Measurements from ENCODE around the gene MAD1L1.

MAD1L1 gene

DNA sequence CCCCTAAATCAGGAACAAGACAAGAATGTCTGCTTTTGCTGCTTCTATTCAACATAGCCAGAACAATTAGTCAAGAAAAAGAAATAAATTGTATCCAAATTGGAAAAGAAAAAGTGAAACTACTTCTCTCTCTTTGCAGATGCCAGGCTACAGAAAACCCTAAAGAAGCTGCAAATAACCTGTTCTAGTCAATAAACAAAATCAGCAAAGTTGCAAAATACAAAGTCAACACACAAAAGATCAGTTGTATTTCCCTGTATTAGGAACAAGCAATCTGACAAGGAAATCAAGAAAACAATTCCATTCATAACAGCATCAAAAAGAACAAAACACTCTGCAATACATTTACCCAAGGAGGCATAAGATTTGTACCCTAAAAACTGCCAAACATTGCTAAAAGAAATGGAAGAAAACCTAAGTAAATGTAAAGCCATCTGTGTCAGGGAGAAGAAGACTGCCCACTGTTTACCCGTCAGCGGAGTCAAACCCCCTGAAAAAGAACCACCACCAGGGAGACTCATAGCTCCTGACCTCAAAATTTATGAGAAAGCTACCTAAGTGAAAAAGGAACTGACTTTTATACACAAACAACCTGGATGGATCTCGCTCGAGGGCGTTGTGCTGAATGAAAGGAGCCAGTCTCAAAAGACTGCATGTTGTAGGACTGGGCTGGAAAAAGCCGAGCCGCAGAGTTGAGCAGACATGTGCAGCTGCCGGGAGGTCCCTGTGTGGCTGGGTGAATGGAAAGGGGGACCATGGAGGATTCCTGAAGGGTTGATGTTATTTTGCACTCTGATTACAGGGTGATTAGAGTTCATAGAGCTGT, 263.1 kb downstream of the MAD1L1 start:
- peak; percentile 24 for DNase-seq (ENCODE audit: low spot score)

GRCh38 chr7:1968397-1969111, 264.2 kb downstream of the MAD1L1 start:
- no peak for DNase-seq (ENCODE audit: low spot score)

DNA sequence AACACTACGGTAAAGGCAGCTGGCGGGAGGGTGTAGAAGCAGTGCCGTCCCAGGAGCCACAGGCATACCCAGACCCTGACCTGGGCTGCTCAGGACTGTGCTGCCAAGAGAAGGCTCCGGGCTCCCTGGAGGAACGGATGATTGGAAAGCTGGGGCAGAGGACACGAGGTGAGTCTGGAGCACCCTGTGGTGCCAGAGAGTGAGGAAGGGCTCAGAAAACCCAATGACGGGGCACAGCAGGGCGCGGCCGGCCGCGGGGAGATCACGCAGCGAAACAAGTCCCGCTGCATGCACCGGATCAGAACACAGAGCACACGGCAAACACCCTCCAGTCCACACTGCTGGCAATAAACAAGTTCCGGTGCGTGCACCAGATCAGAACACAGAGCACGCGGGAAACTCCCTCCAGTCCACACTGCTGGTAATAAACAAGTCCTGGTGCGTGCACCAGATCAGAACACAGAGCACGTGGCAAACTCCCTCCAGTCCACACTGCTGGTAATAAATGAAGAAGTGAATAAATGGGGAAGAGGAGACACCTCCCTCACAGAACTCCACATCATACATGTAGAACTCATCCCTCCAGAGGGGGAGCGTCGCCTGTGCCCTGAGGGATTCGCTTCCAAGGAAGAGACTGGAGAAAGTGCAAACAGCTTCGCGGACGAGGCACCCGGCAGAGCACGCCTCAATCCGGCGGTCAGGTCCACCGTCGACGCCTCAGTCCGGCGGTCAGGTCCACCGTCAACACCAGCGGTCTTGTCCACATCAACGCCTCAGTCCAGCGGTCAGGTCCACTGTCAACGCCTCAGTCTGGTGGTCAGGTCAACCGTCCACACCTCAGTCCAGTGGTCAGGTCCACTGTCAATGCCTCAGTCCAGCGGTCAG, 265.0 kb downstream of the MAD1L1 start:
- no peak for DNase-seq (ENCODE audit: low spot score)

DNA sequence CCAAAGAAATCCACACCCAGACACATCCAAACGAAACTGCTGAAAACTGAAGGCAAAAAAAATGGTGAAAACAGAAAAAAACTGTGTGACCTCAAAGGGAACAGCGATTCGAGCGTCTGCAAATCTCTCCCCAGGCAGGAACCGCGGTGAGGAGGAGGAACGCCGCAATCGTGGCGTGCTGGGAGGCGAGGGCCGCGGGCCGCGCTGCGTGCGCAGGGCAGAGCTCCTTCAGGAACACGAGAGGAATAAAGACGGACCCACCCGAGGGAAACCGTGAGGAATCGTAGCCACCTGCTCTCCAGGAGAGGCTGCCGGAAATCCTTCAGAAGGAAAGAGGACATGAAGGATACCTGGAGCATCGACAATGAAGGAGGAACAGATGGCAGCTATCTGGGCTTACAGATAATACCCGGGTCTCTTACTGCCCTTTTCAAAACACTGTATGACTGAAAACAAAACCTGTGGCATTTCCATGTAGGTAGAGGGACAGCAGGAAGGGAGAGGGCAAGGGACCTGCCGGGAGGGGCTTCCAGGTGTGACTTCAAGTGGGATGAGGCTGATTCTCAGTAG, 266.0 kb downstream of the MAD1L1 start:
- DNase-seq (ENCODE audit: low spot score) = no peak

DNA sequence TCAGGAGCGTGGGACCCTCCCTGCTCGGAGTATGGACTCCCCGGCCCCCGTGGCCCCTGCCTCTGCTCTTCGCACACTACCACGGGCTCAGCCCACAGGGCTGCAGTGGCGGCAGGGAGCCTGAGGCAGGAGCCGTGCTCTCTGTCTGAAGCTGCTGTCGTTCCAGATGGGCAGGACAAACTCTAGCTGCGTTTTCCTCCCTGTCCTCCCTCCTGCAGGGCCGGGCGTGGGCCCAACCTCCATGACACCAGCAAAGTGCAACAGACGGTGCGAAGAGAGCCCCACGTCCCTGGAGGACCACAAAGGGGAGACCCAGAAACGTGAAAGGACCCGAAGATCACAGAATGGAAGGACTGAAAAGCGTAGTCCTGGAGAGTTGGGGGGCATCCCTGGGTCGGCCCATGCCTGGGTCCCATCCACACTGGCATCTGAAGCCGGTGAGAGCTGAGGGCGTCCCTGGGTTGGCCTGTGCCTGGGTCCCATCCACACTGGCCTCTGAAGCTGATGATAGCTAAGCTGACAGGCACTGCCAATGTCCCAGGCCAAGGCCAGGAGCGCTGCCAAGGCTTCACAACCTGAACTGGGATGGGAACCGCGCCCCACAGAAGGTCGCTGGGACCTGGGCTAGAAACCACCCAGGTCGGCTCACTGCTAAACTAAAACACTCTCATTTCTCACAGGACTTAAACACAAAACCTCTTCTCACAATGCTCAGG, 267.0 kb downstream of the MAD1L1 start:
- no peak for DNase-seq (ENCODE audit: low spot score)

DNA sequence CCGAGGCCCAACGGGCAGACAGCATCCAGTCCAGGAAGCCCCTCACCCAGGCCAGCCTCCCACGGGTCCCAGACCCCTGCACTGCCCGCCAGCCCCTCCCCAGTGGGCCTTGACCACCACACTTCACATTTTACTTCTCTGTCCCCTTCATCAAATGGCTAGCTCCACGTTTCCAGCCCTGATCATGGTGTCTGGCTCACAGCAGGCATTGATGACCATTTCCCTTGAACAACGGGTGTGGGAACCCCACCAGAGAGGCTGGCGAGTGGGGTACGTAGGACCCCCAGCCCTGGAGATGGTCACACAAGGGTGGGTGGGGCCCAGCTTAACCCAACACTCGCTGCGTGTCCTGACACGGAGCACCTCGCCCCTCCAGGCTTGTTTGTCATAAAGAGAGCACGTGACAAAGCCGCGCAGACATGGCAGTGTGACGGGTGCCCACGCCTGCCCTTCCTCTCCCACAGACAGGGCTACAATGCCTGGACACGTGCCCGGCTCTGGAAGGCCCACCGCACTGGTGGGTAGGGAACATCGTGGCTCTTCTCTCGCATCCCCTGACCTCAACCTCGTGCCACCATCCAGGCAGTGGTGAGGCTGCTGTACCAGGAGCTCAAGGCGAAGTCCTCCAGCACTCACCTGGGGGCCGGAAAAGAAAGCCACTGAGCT, 267.7 kb downstream of the MAD1L1 start:
- DNase-seq (ENCODE audit: low spot score) = no peak

DNA sequence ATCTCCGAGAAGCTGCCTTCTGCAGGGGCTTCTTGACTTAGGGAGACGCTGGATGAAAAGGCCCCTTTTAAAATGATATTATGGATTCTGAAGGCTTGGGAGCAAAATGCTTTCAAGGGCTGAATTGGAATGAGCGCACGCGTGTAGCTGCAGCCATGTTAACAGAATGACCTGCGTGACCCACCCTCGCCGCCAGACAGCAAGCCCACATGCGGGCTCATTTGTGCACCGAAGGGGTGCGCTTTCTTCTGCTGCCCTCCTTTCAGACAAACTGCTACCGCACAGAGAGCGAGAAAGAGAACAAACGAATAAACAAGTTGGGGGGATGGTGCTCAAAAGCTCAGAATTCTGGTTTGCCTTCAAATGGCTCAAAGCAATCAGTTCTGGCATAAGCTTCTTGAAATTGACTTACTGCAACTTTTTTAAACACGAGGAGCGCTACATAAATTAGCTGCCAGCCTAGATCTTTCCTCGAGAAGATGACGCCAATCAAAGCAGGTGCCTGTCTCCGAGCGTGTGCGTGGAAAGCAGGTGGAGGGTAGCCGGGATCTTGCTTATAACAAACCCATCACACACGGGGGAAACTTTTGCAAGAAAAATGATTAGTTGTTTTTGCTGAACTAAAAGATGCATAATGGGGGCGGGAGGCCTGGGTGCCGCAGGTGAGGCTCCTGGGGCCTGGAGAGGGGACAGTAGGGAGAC, 268.4 kb downstream of the MAD1L1 start:
- DNase-seq (ENCODE audit: low spot score) = no peak

DNA sequence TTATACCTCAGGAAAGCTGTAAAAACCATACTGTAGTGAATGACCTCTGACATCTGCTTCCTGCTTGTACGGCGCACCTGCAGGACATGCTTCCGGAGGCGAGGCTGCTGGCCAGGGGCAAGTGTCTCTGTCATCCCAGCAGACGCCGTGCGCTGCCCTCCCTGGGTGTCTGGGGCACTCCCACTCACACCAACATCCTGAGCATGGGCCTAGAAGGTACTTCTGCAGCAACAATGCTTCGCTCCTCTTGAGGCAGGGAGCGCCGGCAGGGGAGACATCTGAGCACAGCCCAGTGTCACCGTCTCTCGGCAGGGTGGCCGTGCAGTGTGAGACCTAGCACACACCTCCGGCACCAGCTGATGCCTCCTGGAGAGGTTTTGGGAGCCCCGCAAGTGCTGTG, 269.2 kb downstream of the MAD1L1 start:
- DNase-seq (ENCODE audit: low spot score) = no peak

- DNase-seq (ENCODE audit: low spot score) = no peak
Measured at GRCh38 chr7:1961701-1962276, 271.0 kb downstream of the MAD1L1 start.

DNA sequence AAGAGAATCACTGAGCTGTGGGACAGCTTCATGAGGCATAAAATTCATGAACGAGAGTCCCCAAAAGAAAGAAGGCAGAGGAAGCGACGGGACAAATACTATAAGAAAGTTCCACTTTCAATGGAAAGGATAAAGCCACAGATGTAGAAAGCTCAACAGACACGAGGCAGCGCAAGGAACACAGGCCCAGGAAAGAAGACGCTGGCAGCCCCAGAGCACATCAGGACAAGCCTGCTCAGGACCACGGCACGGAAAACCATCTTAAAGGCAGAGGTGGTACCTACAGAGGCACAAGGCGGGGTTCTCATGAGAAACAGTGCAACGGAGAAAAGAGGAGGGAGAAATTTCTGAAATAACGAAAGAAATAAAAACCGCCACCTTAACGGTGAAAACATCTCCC, 273.4 kb downstream of the MAD1L1 start:
- DNase-seq (ENCODE audit: low spot score) = no peak

DNA sequence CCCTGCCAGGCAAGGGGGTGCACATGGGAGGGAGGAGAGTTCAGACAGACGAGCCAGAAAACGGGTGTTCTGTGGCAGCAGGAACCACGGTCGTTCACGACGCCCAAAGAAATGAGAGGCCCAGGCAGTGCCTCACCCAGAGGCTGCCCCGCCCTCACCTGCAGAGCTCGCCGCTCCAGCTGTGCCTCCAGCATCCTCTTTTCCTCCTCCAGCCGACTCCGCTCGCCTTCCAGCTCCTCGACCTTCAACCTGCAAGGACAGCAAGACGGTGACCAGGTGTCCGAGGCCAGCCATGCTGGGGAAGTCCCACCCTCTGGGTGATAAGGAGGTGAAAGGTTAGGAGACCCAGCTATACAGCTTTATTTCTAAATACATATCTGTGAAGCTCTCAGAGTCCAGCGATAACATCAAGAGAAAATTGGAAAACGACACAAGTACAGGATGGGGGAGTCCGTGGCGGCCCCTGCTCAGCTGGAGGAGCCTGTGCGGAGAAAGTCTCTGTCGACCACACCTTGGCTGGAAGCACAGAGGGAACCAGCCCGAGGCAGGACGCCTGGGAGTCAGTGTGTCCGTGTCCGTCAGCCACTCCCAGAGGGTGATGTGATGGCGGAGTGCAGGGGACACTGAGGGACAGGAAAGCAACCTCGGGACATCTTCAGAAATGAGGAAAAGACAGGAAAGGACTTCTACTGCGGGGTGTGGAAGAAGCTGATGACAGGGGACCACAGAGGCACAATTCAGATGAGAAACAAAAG, 275.1 kb downstream of the MAD1L1 start:
- DNase-seq (ENCODE audit: low spot score) = no peak

DNA sequence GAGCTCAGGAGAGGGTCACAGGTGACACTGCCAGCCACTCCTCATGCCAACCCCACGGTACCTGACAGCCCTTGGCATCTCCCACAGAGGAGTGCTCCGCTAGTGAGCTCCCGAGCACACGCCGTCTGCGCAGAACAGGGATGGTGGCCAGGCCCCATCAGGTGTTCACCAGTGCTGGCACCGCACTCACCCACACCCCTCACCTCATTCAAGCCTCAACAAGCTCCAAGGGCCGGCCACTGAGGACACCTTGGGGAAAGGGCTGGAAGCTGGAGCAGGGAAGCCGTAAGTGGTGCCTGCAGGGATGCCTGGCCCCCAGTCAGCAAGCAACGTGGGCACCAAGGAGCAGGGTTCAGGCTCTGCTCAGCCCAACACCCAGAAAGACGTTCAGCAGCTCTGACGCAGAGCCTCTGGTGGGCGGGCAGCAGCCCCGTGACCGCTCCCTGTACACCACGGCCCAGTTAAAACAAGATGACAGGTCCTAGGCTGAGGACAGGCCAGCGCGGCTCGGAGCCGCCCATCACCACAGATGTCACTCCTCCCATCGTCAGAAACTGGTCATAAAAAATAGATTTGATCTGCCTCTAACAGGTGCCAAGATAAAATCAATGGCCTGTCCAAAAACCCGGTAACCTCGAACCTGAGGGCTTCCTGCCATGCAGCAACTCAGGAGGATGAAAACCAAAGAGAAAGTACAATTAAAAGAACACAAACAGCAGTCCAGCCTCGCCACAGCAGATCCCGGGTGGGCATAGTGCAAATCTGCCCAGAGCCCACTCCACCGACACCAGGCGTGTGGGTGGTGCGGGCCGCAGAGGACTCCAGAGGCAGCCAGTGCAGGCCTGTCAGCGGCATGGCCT, 275.9 kb downstream of the MAD1L1 start:
- no peak for DNase-seq (ENCODE audit: low spot score)

GRCh38 chr7:1956141-1956540, 276.6 kb downstream of the MAD1L1 start:
- no peak for DNase-seq (ENCODE audit: low spot score)

GRCh38 chr7:1954366-1955004, 278.3 kb downstream of the MAD1L1 start:
- no peak for DNase-seq (ENCODE audit: low spot score)

DNA sequence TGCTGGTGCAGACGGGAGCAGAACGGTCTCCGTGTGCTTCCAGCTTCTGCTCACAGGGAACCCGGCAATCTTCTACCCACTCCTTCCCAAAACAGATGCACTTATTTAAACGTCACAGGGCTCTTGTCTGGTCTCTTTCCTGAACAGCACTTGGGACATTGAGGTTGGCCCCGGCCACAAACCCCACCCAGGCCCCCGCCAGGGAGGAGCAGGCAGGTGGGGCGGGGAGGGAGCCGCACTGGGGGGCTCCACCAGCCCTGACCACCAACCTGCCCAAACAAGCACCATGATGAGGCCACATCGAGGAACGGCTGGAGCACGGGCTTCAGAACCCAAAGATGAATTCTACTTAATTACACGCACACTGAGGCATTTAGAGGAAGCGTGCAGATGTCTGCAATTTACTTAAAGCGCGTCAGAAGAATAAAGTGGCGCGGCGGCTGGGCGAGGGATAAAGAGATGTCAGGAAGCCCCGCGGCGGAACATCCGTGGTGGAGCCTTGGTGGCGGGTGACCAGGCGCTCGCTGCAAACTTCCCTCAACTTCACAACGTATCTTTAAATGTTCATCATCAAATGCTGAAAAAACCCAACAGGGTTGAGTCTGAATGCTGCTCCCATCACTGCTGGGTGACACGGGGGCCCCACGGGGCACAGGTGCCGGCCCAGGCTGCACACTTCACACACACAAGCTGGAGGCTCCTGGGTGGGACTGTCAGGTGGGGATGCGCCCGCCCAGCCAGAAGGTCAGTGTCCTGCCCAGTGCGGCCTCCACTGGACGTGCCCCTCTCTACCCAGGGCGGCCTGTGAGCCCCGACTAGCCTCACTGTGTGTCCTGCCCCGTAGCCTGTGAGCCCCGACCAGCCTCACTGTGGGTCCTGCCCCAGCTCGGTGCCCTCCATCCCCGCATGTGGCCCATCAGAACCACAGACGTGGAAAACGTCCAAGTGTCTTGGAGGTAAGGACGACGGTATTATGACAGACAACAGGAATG, 279.2 kb downstream of the MAD1L1 start:
- DNase-seq (ENCODE audit: low spot score) = no peak

GRCh38 chr7:1952781-1953180, 280.0 kb downstream of the MAD1L1 start:
- no peak for DNase-seq (ENCODE audit: low spot score)
